ENCODE results near the gene GCK. TPM values are rescaled to one million over a fixed set of nuclear protein-coding genes. Genes with fewer than 3 reads are reported as not detected.
A peak's percentile ranks its signal among the peaks of the same experiment; 100 is the strongest.

GCK gene
- total and polyA plus RNA-seq, 2 of the 13 experiments (the other 11 are each of a cell fraction or from before 2014, with no cell fraction given) = not detected

GRCh38 chr7:44200699-44201461 lies 11.6 kb upstream of the GCK start, which contains the start of gene YKT6 (continued):
- TF ChIP-seq HOMEZ (CRISPR knock-in tag; IDR thresholded peaks at IDR 0.05; ENCODE audit: low read depth) (no peak), STAT6 (CRISPR knock-in tag; IDR thresholded peaks at IDR 0.05; ENCODE audit: borderline replicate concordance) (no peak), ELF1 (CRISPR knock-in tag; IDR thresholded peaks at IDR 0.05) (peak; percentile 95), ZC3H13 (CRISPR knock-in tag; IDR thresholded peaks at IDR 0.05) (no peak), RXRA (CRISPR knock-in tag; IDR thresholded peaks at IDR 0.05) (peak; percentile 20; the same call in 1 of the 2 replicates), U2AF2 (IDR thresholded peaks at IDR 0.05; ENCODE audit: low read depth, low read length) (no peak), ZNF605 (CRISPR knock-in tag; IDR thresholded peaks at IDR 0.05) (no peak), FUBP1 (CRISPR knock-in tag; IDR thresholded peaks at IDR 0.05; ENCODE audit: borderline replicate concordance) (no peak), ZKSCAN5 (CRISPR knock-in tag; IDR thresholded peaks at IDR 0.05) (no peak), GMEB2 (CRISPR knock-in tag; IDR thresholded peaks at IDR 0.05; ENCODE audit: low read depth) (peak; percentile 69), ARNTL (CRISPR knock-in tag; IDR thresholded peaks at IDR 0.05) (no peak), MATR3 (CRISPR knock-in tag; IDR thresholded peaks at IDR 0.05) (no peak), CC2D1A (CRISPR knock-in tag; IDR thresholded peaks at IDR 0.05) (no peak), ZBTB4 (CRISPR knock-in tag; IDR thresholded peaks at IDR 0.05; ENCODE audit: borderline replicate concordance) (no peak), PLRG1 (conservative IDR thresholded peaks at IDR 0.05) (no peak), ELF3 (CRISPR knock-in tag; IDR thresholded peaks at IDR 0.05) (peak; percentile 88), TP53 (CRISPR knock-in tag; conservative IDR thresholded peaks at IDR 0.05) (no peak), ZSCAN30 (CRISPR knock-in tag; IDR thresholded peaks at IDR 0.05) (no peak), ZNF557 (CRISPR knock-in tag; IDR thresholded peaks at IDR 0.05) (no peak), ZNF773 (CRISPR knock-in tag; IDR thresholded peaks at IDR 0.05; ENCODE audit: borderline replicate concordance) (no peak)

All from HepG2 (cell line).